Fibroblast of villous mesenchyme (primary cell): ENCODE data around the gene TLN1. TPM values are rescaled to one million over a fixed set of nuclear protein-coding genes. Genes with fewer than 3 reads are reported as not detected.

Experiments used
- DNase-seq: peaks from one replicate; pipeline ENCODE4 v3.0.0-alpha.2; 2010; ENCODE audit warnings: low read depth
- H3K4me3 ChIP-seq: 2 replicates; pipeline ENCODE4 v1.5.1; 2011; ENCODE audit warnings: low read depth, mild to moderate bottlenecking, low read length
- CTCF ChIP-seq: IDR thresholded peaks from 2 replicates; pipeline ENCODE4 v1.5.1; 2012; ENCODE audit warnings: low read depth, mild to moderate bottlenecking, low read length; ENCODE audit not compliant: insufficient read depth
- total RNA-seq: library from RNA; depleted of rRNA; stranded (reverse); fragments of >200 nt; gene quantifications from 2 replicates; pipeline ENCODE4 v1.2.3, GENCODE V29; 2012

TLN1 gene
- total RNA-seq, 1 donor = 428 TPM

- no peak for TF ChIP-seq CTCF
- no peak overlapping the region for H3K4me3 ChIP-seq
- DNase-seq = no peak
These were observed 20.2 kb downstream of the TLN1 start for GRCh38 chr9:35711501-35712428.

GRCh38 chr9:35710818-35711500 lies 21.0 kb downstream of the TLN1 start:
- DNase-seq = no peak
- H3K4me3 ChIP-seq = no peak overlapping the region
- TF ChIP-seq CTCF = no peak

- TF ChIP-seq CTCF = no peak
- H3K4me3 ChIP-seq = no peak overlapping the region
- no peak for DNase-seq
These were observed 23.8 kb downstream of the TLN1 start for GRCh38 chr9:35708146-35708545.

GRCh38 chr9:35706951-35707350 lies 25.0 kb downstream of the TLN1 start:
- DNase-seq = no peak
- TF ChIP-seq CTCF = no peak
- H3K4me3 ChIP-seq = no peak overlapping the region

- DNase-seq = no peak
- no peak overlapping the region for H3K4me3 ChIP-seq
- no peak for TF ChIP-seq CTCF
These were observed 26.1 kb downstream of the TLN1 start for GRCh38 chr9:35705836-35706430.

- no peak for DNase-seq
- TF ChIP-seq CTCF = no peak
- no peak overlapping the region for H3K4me3 ChIP-seq
These were observed 26.6 kb downstream of the TLN1 start for GRCh38 chr9:35705372-35705771.
